ENCODE measurements around the gene PNPLA7. TPM values are rescaled to one million over a fixed set of nuclear protein-coding genes. Genes with fewer than 3 reads are reported as not detected.

Gene PNPLA7
- total RNA-seq, 1 experiment from 2014 or later = 1.8 TPM

DNA sequence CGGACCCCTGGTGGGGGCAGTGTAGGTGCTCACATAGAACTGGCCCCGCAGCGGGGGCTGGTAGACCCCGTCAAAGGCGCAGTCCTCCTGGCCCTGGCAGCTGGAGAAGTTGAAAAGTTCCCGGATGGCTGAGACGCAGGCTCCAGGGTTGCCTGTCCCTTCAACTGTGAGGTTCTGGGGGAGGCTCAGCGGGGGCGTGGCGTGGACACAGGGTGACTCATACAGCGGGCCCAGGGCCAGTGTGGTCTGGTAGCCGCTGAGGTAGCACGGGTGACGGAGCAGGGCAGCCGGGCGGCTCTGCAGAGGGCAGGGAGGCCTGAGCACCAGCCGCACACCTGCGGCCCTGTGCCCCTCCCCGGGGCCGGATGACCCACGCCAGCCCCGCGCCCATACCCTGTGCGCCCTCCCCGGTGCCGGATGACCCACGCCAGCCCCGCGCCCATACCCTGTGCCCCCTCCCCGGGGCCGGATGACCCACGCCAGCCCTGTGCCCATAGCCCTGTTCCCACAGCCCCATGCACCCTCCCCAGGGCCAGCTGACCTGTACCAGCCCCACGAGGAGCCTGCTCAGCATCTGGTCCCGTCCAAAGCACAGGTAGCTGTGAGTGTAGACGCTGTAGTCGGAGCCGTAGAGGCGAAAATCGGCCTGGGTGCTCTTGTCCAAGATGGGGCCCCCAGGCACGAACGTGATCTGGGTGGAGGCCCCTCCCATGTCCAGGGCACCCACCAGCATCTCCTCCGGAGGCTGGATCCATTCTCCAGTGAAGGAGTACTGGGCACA is 114.0 kb downstream of the PNPLA7 start:
- peak; percentile 57 for DNase-seq (ENCODE audit: low read depth, low spot score)
- H3K9me3 ChIP-seq (ENCODE audit: control insufficient read depth in 1 of 2, insufficient read depth in 1 of 2, low read depth in 1 of 2, low read length in 2 of 2) = no peaks in the 10 kb centered on the region
- H3K4me3 ChIP-seq (replicated peaks in 1 of 2; ENCODE audit: low read depth in 1 of 2, low read length in 2 of 2) = peak overlapping the region in 1 of 2 experiments; percentile 13; a peak in 1 of 4 replicates
- H3K4me1 ChIP-seq (ENCODE audit: control insufficient read depth in 1 of 2, insufficient read depth in 2 of 2, low read length in 2 of 2) = peaks cover 29 to 37% of the 10 kb centered on the region in 2 experiments
- RAD21 ChIA-PET (ENCODE audit: low non-redundant PET in 1 of 2, low total read pairs in 2 of 2, uncharacterized antibody in 2 of 2, unreplicated experiment in 2 of 2) = no interaction called here
- no peaks in the 10 kb centered on the region for H3K9me2 ChIP-seq (ENCODE audit: insufficient read depth)
- H3K4me2 ChIP-seq (ENCODE audit: low read length) = peak overlapping the region; percentile 70
- TF ChIP-seq, protein P1, sequence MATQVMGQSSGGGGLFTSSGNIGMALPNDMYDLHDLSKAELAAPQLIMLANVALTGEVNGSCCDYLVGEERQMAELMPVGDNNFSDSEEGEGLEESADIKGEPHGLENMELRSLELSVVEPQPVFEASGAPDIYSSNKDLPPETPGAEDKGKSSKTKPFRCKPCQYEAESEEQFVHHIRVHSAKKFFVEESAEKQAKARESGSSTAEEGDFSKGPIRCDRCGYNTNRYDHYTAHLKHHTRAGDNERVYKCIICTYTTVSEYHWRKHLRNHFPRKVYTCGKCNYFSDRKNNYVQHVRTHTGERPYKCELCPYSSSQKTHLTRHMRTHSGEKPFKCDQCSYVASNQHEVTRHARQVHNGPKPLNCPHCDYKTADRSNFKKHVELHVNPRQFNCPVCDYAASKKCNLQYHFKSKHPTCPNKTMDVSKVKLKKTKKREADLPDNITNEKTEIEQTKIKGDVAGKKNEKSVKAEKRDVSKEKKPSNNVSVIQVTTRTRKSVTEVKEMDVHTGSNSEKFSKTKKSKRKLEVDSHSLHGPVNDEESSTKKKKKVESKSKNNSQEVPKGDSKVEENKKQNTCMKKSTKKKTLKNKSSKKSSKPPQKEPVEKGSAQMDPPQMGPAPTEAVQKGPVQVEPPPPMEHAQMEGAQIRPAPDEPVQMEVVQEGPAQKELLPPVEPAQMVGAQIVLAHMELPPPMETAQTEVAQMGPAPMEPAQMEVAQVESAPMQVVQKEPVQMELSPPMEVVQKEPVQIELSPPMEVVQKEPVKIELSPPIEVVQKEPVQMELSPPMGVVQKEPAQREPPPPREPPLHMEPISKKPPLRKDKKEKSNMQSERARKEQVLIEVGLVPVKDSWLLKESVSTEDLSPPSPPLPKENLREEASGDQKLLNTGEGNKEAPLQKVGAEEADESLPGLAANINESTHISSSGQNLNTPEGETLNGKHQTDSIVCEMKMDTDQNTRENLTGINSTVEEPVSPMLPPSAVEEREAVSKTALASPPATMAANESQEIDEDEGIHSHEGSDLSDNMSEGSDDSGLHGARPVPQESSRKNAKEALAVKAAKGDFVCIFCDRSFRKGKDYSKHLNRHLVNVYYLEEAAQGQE (IDR thresholded peaks at IDR 0.05; ENCODE audit: low read depth) = no peak
- TF ChIP-seq ELF1 (IDR thresholded peaks at IDR 0.05; ENCODE audit: borderline replicate concordance, low read depth) (no peak), EZH2phosphoT487 (IDR thresholded peaks at IDR 0.05; ENCODE audit: borderline replicate concordance) (no peak), JUND (IDR thresholded peaks at IDR 0.05) (no peak), POLR2AphosphoS5 (IDR thresholded peaks at IDR 0.05; ENCODE audit: low read depth, low read length) (peak; percentile 60; the same call in 1 of the 2 replicates), POLR2A (IDR thresholded peaks at IDR 0.05; ENCODE audit: borderline replicate concordance, extremely low read depth, insufficient read depth, insufficient read length) (peak; percentile 49), ZFX (IDR thresholded peaks at IDR 0.05) (0 out of 2 replicates have a peak, but pooled peaks have one; percentile 10), SIN3A (IDR thresholded peaks at IDR 0.05; ENCODE audit: low read depth) (no peak), EZH2 (IDR thresholded peaks at IDR 0.05) (no peak), ZNF274 (IDR thresholded peaks at IDR 0.05; ENCODE audit: low read depth, low read length) (no peak), SP1 (IDR thresholded peaks at IDR 0.05; ENCODE audit: low read depth) (no peak)
- TF ChIP-seq, protein P2, sequence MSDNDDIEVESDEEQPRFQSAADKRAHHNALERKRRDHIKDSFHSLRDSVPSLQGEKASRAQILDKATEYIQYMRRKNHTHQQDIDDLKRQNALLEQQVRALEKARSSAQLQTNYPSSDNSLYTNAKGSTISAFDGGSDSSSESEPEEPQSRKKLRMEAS (IDR thresholded peaks at IDR 0.05) = no peak
- TF ChIP-seq, protein P3, sequence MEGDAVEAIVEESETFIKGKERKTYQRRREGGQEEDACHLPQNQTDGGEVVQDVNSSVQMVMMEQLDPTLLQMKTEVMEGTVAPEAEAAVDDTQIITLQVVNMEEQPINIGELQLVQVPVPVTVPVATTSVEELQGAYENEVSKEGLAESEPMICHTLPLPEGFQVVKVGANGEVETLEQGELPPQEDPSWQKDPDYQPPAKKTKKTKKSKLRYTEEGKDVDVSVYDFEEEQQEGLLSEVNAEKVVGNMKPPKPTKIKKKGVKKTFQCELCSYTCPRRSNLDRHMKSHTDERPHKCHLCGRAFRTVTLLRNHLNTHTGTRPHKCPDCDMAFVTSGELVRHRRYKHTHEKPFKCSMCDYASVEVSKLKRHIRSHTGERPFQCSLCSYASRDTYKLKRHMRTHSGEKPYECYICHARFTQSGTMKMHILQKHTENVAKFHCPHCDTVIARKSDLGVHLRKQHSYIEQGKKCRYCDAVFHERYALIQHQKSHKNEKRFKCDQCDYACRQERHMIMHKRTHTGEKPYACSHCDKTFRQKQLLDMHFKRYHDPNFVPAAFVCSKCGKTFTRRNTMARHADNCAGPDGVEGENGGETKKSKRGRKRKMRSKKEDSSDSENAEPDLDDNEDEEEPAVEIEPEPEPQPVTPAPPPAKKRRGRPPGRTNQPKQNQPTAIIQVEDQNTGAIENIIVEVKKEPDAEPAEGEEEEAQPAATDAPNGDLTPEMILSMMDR (IDR thresholded peaks at IDR 0.05 in 2 of 3, conservative IDR thresholded peaks at IDR 0.05 in 1 of 3; ENCODE audit: borderline replicate concordance in 1 of 3, insufficient read depth in 1 of 3, low read depth in 2 of 3, low read length in 2 of 3) = no peak
- no peaks in the 10 kb centered on the region for H3K79me2 ChIP-seq (ENCODE audit: insufficient read depth, low read length)
- intact Hi-C loops (cut with micrococcal nuclease) = no loop called here
- peak overlapping the region; percentile 46 for H3K9ac ChIP-seq (ENCODE audit: low read length)
- no peaks in the 10 kb centered on the region for H3K36me3 ChIP-seq (ENCODE audit: control insufficient read depth in 1 of 2, insufficient read depth in 2 of 2, low read length in 2 of 2)
- CTCF ChIA-PET = no interaction called here
- no TSS peak for BruUV-seq (replicated peaks)
- POLR2A ChIA-PET = no interaction called here
- H3K27ac ChIP-seq (ENCODE audit: low read depth, low read length) = peak overlapping the region; percentile 79
- no peaks in the 10 kb centered on the region for H4K20me1 ChIP-seq (ENCODE audit: insufficient read depth)
- peak; percentile 91 for ATAC-seq
- H2AFZ ChIP-seq (ENCODE audit: low read depth, low read length, poor library complexity, severe bottlenecking) = no peak overlapping the region
- no peaks in the 10 kb centered on the region for H3K27me3 ChIP-seq (ENCODE audit: insufficient read depth, low read length)
